ENCODE results near the gene ACAP2.
A peak's percentile ranks its signal among the peaks of the same experiment; 100 is the strongest.
"Not testable (repeated sequence)": the region's sequence is repeated elsewhere in the genome, so short reads cannot be mapped to it uniquely, and the experiment has no call there.

The ACAP2 gene, protein sequence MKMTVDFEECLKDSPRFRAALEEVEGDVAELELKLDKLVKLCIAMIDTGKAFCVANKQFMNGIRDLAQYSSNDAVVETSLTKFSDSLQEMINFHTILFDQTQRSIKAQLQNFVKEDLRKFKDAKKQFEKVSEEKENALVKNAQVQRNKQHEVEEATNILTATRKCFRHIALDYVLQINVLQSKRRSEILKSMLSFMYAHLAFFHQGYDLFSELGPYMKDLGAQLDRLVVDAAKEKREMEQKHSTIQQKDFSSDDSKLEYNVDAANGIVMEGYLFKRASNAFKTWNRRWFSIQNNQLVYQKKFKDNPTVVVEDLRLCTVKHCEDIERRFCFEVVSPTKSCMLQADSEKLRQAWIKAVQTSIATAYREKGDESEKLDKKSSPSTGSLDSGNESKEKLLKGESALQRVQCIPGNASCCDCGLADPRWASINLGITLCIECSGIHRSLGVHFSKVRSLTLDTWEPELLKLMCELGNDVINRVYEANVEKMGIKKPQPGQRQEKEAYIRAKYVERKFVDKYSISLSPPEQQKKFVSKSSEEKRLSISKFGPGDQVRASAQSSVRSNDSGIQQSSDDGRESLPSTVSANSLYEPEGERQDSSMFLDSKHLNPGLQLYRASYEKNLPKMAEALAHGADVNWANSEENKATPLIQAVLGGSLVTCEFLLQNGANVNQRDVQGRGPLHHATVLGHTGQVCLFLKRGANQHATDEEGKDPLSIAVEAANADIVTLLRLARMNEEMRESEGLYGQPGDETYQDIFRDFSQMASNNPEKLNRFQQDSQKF

DNA sequence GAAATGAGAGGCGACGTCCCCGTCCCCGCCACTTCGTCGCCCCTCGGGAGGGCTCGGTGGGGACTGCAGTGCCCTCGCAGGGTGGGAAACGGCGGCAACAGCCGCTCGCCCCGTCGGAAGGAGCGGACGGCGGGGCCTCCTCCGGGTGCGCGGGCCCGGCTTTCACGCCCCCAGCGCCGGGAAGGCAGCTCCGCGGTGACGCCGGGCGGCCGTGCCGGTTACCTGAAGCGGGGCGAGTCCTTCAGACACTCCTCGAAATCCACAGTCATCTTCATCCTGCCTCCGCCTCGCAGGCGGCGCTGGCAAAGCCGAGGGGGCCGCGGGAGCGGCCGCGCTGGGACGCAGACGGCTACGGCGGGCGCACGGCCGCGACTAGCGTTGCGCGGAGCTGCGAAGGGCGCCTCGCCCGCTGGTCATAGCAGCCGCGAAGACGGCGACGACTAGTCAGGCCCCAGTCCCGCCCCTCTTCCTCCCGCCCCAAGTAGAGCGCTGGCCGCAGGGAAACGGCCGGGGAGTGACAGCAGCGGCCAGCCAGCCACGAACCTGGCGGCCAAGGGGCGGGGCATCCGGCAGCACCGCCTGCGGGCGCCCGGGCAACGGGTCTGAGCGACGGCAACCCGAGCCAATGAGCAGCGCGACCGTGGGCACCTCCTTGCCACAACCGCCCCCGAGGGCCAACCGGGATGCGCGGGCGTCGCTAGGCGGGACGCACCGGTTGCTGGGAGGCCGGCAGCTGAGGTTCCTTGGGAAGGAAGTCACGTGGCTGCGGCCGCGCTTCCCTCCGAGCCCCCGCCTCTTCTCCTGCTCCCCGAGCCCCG lies at the start of gene ACAP2:
ACAP2 (minus strand) TSS at position 448 of the 818 bp plus-strand sequence; CDS start at position 275, 173 bp downstream.
- DNase-seq = peak; percentile 100

DNA sequence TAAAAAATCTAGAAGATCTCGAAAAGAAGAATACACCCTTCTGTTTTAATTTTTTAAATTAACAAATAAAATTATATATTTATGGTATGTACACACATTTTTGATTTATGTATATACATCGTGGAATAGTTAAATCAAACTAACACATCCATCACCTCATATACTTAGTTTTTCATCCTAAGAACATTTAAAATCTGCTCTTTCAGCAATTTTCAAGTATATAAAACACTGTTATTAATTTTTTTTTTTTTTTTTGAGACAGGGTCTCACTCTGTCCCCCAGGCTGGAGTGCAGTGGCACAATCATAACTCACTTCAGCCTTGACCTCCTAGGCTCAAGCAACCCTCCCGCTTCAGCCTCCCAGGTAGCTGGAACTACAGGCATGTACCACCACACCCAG lies 32.8 kb upstream of the ACAP2 start:
- DNase-seq = no peak

DNA sequence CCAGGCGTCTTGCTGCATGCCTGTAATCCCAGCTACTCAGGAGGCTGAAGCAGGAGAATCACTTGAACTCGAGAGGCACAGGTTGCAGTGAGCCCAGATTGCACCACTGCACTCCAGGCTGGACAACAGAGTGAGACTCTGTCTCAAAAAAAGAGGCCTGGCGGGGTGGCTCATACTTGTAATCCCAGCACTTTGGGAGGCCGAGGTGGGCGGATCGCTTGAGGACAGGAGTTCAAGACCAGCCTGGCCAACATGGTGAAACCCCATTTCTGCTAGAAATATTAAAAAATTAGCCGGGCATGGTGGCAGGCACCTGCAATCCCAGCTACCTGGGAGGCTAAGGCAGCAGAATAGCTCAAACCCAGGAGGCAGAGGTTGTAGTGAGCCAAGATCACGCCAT lies 32.3 kb upstream of the ACAP2 start:
- DNase-seq = not testable (repeated sequence)

DNA sequence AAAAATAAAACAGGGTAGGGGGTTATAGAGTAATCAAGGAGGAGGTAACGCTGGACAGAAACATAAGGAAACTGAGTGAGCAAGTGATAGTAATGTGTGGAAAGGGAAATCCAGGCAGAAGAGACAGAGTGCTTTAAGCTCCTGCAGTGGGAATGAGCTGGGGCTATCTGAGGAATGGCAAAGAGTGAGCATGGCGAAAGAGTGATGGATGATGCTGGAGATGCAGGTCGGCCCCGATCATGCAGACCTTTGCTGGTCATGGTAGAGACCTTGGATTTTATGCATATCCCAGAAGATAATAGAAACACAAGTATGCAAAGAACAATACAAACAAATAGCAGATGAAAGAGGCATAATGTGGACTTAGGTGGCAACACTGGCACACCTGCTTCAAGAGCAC lies 26.0 kb upstream of the ACAP2 start:
- no peak for DNase-seq

DNA sequence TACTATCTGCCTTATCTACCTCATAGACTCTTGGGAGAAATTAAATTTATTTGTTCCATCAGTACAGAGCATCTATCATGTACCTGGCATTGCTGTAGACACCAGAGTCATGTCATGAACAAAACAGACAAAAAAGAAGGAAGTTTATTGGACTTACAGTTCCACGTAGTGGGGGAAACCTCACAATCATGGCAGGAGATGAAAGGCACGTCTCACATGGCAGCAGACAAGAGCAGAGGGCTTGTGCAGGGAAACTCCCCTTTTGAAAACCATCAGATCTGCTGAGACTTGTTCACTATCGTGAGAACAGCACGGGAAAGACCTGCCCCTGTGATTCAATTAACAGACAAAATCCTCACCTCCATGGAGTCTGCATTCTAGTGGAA lies 25.6 kb upstream of the ACAP2 start:
- DNase-seq = no peak

DNA sequence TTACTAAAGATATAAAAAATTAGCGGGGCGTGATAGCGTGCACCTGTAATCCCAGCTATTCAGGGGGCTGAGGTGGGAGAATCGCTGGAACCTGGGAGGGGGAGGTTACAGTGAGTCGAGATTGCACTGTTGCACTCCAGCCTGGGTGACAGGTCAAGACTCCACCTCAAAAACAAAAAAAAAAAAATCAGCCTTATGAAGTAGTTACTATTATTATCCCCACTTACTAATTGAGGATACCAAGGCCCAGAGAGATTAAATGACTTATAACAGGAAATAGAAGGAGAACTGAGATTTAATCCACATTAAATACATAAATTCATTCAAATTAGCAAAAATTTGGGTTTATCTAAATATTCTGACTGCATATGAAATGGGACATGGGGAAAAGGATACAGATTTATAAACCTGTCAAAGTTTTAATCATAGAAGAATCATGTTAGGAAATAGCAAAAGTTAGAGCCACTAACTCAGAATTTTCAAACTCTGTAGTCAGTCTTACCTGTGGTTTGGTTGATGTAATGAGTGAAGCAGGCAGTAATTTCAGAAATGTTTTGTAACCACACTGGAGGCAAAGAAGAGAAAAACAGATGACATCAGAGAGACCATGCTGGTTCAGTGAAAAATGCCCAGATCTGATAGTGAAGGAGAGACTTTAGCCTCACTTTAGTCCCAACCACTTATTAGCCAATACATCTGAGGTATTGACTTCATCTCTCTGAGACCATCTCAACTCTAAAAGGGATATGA lies 25.0 kb upstream of the ACAP2 start:
- no peak for DNase-seq

DNA sequence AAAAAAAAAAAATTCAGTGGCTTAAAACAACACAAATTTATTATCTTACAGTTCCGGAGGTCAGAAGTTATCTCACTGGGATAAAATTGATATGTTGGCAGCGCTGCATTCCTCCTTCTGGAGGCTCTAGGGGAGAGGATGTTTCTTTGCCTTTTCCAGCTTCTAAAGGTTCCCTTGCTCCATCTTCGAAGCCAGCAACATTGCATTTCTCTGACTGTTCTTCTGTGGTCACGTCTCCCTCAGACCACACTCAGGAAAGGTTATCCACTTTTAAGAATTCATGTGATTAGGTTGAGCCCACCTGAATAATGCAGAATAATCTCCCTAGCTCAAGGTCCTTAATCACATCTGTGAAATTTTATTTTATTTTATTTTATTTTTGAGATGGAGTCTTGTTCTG lies 23.4 kb upstream of the ACAP2 start:
- DNase-seq = no peak

DNA sequence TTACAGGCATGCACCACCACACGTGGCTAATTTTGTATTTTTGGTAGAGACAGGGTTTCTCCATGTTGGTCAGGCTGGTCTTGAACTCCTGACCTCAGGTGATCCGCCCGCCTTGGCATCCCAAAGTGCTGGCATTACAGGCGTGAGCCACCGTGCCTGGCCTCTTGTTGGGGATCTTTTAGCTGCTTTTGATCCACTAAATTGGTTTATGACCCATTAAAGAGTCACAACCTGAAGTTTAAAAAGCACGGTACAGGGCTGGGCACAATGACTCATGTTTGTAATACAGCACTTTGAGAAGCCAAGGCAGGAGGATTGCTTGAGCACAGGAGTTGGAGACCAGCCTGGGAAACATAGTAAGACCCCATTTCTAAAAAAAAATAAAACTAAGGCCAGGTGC lies 20.1 kb upstream of the ACAP2 start:
- DNase-seq = not testable (repeated sequence)

DNA sequence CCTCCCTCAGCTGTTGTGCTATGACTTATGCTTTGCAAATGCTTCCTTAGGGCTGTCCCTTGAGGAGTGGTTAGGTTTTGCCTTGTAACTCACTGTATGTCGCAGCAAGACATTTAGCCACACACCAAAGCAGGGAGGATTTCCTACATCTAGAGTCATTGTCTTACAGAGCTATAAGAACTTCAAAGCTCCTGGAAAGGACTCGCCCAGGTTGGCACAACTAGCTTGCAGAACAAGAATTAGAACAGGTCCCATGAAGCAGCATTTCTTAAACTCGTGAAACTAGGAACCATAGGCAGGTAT lies 19.4 kb upstream of the ACAP2 start:
- DNase-seq = no peak

DNA sequence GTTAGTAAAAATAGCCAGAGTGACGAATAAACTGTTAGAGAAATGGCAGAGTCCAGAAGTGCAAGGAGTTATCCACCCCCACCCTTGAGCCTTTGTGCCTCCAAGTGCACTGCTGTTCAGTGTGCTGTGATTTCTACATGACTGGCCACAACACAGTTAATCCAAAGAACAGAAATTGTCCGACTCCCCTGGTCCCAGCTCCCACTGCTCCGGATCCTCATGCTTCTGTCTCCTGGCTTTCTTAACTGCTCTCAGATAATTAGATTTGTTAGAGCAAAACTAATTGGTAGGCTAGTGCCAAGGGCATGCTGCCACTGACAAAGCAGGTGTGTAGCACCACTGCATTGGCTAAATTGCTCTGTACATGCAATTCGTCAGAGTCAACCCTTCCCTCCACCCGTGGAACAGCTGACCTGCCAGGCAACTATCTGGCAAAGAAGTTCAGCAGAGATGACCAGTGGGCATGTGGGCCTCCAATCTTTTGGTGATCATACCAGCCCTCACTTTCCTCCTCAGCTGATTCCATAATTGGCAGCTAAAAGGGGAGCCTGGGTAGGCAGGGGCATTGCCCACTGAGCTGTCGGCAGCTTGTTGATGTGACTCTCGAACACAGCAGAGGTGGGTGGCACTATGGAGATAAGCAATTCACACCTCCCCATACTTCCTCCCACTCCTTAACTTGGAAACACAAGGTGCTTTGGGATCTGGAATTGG lies 18.9 kb upstream of the ACAP2 start:
- DNase-seq = no peak

DNA sequence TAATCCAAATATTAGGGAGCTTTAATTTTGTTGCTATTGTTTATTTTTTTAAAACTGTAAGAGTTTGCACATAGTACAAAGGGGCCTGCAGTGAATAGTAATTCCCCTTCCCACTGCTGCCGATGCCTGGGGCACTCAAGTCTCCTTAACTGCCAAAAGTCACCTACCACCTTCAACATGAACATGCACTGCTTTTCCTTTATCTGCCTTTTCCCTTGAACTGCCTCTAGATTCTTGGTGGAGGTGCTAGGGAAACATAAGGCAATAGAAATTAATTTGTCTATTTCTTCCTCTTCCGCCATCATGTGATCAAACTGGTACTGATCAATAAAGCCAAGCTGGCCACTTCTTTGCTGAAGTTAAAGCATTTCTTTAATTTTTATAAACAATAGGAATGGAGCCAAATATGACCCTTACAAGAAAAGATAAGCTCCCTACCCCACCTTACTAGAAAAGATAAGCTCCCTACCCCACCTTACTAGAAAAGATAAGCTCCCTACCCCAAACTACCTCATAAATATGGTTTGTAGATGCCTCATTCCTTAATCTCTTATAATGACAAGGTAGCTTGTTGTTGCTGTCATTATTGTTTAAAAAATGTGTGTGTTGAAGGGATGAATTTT lies 17.4 kb upstream of the ACAP2 start:
- no peak for DNase-seq

DNA sequence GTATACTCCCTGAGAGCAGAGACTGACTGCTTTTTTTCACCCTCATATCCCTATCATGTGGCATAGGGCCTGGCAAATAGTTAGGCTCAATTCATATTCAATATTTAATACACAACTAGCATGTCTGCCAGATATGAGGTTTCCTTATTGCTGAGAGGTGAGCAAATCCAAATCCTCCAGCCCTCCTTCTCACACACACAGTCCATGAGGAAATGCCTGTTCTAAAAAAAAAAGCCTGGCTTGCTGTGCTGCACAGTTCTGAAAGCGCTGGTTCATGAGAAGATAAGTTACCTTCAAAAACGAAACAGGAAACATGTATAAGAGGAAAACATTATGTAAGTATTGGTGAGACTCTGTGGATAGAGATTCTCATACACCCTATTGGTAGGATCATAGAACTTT lies 15.5 kb upstream of the ACAP2 start:
- DNase-seq = no peak

DNA sequence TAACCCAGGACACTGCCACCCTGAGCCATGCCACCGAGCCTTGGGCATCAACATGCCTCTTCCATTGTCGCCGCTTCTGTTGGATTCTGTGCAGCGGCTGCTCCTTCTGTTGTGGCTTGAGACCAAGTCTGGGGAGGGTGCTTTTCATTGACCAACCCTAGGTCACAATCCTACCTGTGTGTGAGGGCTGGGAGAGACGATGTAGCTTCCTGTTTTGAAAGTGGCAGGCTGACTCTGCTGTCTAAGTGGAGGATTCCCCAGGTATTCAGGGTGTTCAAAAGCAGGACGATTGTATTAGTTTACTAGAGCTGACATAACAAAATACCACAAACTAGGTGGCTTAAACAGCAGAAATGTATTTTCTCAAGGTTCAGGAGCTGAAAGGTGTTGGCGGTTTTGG lies 13.0 kb upstream of the ACAP2 start:
- DNase-seq = no peak

DNA sequence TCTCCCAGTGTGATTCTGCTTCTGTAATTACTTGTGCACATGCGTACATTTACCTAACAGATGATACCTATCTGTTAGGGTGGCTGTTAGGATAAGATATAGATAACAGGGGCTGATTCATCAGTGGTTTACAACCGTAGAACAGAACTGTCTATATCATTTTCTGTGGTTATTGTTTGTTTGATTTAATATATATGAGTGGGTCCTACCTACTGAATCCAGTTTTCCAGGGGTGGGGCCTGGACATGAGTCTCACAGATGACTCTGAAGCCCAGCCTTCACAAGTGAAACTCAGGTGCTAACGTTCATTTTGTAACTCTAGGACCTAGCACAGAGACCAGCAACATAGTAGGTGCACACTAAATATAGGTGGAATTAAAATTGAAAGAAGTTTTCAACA lies 10.4 kb upstream of the ACAP2 start:
- DNase-seq = no peak

DNA sequence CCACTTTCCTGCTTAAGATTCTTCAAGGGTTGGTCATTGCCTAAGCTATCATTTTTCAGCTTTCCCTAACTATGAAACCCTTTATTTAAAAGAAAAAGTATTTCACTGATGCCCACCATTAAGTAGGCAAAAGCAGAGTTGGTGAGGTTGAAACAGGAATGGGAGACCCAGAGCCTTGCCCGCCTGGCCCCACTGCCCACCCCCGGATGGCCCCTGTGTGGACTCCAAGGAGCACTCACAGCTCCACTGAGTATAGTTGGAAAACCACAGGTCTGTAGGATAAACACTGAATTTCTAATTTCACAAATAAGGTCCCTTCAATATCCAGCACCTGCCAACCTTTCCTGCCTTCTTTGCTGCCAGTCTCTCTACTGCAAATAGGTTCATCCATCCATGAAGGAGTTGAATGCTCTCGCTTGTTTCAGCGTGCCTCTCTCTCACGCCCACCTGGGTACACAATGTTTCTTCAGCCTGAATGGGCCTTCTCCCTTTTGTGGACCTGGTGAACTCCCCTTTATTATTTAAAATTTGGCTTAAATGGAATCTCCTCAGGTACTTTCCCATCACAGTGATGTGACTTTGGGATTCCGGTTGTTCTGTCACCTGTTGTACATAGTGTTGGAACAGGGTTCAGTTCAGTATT lies 8.7 kb upstream of the ACAP2 start:
- DNase-seq = no peak

DNA sequence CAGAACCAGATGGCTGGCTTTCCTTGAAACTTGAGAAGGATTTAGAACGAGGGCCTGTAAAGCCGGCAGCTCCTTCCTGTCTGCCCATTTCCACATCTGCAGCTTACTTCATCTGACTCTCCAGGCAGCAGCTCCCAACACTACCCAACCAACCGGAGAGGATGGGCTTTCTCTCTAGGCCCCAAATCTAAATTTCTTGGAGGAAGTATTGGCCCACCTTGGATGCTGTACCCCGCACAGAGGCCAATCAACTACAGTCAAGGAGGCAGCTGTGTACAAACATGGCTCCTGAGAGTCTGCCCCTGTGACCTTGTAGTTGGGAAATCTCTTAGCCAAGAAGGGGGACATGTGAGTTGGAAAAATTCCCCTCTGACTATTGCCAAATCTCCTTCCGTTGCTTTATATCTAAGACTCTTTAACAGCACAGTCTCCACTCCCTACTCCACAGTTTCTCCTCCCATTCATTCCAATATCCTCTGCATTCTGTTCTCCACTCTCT lies 8.0 kb upstream of the ACAP2 start:
- DNase-seq = no peak

DNA sequence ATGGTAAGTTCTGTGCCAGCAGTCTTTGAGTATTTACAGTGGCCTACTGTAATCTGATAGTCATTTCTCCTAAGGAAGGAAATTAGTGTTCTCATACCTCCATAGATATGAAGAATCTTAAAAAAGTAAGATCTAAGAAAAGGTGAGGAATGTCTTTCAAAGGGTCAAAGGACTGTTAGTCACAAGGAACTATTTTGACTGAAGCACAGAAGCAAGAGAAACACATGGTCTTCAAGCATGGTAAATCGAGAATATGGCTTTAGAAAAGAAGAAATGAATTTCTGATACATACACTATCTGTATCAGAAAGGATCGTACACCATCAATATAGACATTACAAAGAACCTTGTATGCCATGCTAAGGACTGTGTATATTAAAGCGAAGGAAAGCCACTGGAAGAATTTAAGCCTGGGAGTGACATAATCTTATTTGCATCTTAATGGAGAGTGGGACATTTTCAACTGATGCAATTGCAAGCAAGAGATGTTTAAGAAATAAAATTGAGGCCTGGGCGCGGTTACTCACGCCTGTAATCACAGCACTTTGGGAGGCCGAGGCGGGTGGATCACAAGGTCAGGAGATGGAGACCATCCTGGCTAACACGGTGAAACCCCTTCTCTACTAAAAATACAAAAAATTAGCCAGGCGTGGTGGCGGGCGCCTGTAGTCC lies 5.5 kb upstream of the ACAP2 start:
- no peak for DNase-seq

DNA sequence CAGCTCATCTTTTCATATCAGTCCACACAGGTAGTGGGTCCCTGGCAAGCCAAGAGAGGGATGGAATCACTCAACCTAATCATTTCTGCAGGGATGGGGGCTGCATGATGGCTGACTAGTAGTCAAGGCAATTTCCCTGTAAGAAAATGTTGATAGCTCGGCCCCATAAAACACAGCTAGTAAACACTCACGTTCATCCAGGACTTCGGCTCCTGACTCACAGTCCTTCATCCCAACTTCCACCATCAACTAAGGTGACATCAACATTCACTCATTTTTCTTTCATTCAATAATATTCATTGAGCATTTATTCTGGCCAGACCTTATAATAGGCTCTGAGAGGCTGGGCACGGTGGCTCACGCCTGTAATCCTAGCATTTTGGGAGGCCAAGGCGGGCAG lies 4.4 kb upstream of the ACAP2 start:
- DNase-seq = no peak

DNA sequence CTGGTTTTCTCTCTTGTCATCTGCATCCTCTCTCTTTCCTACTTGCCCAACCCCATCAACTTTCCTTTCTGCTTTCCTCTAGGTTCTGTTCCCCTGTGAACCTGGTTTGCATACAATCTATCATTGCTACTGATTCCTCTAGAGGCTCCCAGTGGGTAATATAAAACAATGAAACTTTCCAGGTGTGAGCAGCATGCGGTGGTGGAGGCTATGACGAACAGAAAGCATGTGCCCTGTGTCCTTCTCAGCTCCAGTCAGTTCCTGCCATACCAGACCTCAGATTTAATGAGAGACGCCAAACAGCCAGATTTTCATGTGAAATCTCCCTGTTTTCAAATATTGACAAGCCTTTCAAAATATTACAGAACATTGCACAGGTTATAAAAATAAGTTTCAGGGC lies 3.5 kb upstream of the ACAP2 start:
- no peak for DNase-seq

DNA sequence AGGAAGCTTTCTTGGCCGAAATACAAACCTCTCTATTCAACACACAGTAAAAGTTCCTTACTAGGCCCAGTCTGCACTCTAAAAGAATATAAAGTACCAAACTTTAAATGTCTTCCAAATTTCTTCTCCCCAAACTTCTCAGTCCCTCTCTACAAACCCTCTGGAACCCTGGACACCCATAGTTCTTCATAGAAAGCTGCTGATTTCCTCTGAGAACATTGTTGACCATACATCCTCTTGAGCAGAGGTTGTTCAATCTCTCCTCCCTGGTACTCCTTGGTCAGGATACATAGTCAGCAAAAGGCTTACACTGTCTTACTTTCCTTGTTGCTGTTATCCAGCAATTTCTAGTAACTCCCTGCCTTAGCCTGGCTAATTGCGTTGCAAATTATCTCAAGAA lies 3.1 kb upstream of the ACAP2 start:
- no peak for DNase-seq
